Sigmoid colon (tissue), 3 donors: ENCODE data around the gene GABARAPL1.

Experiments
- POLR2A ChIP-seq, 2 donors: fragments of 450-650 bp; IDR thresholded peaks; one replicate each; pipeline ENCODE4 v1.6.1; 2016; ENCODE audit warnings: antibody characterized with exemption in 2 of 2, mild to moderate bottlenecking in 2 of 2, moderate library complexity in 2 of 2
- TF ChIP-seq, protein P1 (sequence below), 4 experiments: fragments of 450-650 bp in 3 of 4; fragments of 200-600 bp in 1 of 4; IDR thresholded peaks; one replicate each; pipeline ENCODE4 v1.5.1; 2016 to 2019; ENCODE audit warnings: antibody characterized with exemption in 4 of 4, mild to moderate bottlenecking in 3 of 4, moderate library complexity in 2 of 4

DNA sequence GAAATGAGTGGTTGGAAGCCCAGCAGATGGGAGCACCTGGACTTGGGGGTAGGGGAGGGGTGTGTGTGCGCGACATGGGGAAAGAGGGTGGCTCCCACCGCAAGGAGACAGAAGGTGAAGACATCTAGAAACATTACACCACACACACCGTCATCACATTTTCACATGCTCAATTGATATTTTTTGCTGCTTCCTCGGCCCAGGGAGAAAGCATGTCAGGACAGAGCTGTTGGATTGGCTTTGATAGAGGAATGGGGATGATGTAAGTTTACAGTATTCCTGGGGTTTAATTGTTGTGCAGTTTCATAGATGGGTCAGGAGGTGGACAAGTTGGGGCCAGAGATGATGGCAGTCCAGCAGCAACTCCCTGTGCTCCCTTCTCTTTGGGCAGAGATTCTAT lies 9.2 kb downstream of the GABARAPL1 start:
- TF ChIP-seq POLR2A (IDR thresholded peaks at IDR 0.05): no peak
- TF ChIP-seq, protein P1, sequence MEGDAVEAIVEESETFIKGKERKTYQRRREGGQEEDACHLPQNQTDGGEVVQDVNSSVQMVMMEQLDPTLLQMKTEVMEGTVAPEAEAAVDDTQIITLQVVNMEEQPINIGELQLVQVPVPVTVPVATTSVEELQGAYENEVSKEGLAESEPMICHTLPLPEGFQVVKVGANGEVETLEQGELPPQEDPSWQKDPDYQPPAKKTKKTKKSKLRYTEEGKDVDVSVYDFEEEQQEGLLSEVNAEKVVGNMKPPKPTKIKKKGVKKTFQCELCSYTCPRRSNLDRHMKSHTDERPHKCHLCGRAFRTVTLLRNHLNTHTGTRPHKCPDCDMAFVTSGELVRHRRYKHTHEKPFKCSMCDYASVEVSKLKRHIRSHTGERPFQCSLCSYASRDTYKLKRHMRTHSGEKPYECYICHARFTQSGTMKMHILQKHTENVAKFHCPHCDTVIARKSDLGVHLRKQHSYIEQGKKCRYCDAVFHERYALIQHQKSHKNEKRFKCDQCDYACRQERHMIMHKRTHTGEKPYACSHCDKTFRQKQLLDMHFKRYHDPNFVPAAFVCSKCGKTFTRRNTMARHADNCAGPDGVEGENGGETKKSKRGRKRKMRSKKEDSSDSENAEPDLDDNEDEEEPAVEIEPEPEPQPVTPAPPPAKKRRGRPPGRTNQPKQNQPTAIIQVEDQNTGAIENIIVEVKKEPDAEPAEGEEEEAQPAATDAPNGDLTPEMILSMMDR (IDR thresholded peaks at IDR 0.05): no peak
